ENCODE results near the gene CLEC4G. TPM values are rescaled to one million over a fixed set of nuclear protein-coding genes. Genes with fewer than 3 reads are reported as not detected.

CLEC4G gene
- total and polyA plus RNA-seq, 2 experiments from 2014 or later: not detected

DNA sequence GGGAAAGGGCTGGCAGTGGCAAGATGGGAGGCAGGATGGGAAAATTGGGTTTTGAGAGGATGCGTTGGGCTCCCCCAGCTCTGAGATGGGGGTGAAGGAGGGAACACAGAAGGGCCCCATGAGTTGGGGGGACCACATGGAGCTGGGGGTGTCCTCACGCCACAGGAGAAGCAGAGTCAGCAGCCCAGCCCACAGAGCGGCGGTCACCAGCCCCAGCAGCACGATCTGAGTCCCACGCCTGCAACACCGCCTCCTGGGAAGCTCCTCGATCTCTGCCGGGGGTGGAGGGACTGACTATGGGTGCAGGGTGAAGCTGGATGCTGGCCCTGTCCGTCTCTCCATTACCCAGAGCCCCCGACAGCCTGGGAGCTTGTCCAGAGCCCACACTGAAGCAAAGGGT, 33.3 kb downstream of the CLEC4G start:
- TF ChIP-seq, protein P1, sequence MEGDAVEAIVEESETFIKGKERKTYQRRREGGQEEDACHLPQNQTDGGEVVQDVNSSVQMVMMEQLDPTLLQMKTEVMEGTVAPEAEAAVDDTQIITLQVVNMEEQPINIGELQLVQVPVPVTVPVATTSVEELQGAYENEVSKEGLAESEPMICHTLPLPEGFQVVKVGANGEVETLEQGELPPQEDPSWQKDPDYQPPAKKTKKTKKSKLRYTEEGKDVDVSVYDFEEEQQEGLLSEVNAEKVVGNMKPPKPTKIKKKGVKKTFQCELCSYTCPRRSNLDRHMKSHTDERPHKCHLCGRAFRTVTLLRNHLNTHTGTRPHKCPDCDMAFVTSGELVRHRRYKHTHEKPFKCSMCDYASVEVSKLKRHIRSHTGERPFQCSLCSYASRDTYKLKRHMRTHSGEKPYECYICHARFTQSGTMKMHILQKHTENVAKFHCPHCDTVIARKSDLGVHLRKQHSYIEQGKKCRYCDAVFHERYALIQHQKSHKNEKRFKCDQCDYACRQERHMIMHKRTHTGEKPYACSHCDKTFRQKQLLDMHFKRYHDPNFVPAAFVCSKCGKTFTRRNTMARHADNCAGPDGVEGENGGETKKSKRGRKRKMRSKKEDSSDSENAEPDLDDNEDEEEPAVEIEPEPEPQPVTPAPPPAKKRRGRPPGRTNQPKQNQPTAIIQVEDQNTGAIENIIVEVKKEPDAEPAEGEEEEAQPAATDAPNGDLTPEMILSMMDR (IDR thresholded peaks at IDR 0.05; ENCODE audit: low read depth, low read length): no peak
- H3K27me3 ChIP-seq: peaks cover 11% of the 10 kb centered on the region
- no peaks in the 10 kb centered on the region for H3K4me1 ChIP-seq (ENCODE audit: low read depth)
- H3K27ac ChIP-seq: no peak overlapping the region
- no peaks in the 10 kb centered on the region for H3K36me3 ChIP-seq
- no peak for DNase-seq (ENCODE audit: low read depth in 1 of 2, low spot score in 1 of 2)
- H3K9me3 ChIP-seq (ENCODE audit: low read depth): no peaks in the 10 kb centered on the region
- H3K4me3 ChIP-seq: no peak overlapping the region

DNA sequence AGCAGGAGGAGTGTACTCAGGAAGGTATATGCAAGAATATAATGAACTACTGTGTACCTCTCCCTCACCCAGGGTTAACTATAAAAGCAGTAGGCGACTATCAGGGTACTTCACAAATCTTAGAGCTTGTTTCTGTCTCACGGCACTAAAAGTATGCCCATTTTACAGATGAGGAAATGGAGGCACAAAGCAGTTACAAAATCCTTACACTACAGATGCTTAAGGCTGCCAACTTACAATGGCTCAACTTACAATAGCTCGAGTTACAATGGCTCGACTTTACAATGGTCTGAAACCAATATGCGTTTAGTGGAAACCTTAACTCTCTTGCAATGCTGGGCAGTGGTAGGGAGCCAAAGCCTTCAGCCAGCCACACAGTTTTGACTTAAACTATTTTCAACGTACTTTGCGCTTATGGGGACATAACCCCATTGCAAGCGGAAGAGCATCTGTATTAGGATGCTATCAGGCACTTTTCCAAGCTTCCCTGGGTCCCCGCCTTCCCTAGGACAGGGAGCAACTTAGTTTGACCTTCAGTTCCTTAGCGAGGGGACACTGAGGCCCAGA, 34.1 kb downstream of the CLEC4G start:
- Histone ChIP-seq H3K36me3 (no peaks in the 10 kb centered on the region), H3K4me1 (ENCODE audit: low read depth) (no peaks in the 10 kb centered on the region), H3K27me3 (peaks cover 11% of the 10 kb centered on the region), H3K9me3 (ENCODE audit: low read depth) (no peaks in the 10 kb centered on the region), H3K4me3 (no peak overlapping the region), H3K27ac (no peak overlapping the region)
- DNase-seq (ENCODE audit: low read depth in 1 of 2, low spot score in 1 of 2): no peak
- TF ChIP-seq, protein P1 (IDR thresholded peaks at IDR 0.05; ENCODE audit: low read depth, low read length): no peak

DNA sequence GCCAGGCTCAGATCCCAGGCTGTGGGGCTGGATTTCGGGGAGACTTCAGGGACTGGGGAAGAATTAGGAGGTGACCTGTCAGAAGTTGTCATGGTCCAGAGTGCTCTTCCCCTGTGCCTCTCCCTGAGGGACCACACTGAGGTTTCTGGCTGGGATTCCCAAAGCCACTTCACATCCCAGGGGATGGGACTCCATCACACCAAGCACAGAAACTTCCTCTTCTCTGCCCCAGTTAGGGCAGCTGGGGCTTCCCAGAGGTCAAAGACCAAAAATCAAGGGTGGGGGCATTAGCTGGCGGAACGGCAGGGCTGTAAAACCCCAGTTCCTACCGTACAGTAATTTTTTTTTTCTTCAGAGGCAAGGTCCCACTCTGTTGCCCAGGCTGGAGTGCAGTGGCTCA, 37.4 kb downstream of the CLEC4G start:
- TF ChIP-seq, protein P1 (IDR thresholded peaks at IDR 0.05; ENCODE audit: low read depth, low read length): no peak
- Histone ChIP-seq H3K4me1 (ENCODE audit: low read depth) (no peaks in the 10 kb centered on the region), H3K36me3 (no peaks in the 10 kb centered on the region), H3K4me3 (no peak overlapping the region), H3K27me3 (peaks cover 11% of the 10 kb centered on the region), H3K27ac (no peak overlapping the region), H3K9me3 (ENCODE audit: low read depth) (no peaks in the 10 kb centered on the region)
- no peak for DNase-seq (ENCODE audit: low read depth in 1 of 2, low spot score in 1 of 2)

DNA sequence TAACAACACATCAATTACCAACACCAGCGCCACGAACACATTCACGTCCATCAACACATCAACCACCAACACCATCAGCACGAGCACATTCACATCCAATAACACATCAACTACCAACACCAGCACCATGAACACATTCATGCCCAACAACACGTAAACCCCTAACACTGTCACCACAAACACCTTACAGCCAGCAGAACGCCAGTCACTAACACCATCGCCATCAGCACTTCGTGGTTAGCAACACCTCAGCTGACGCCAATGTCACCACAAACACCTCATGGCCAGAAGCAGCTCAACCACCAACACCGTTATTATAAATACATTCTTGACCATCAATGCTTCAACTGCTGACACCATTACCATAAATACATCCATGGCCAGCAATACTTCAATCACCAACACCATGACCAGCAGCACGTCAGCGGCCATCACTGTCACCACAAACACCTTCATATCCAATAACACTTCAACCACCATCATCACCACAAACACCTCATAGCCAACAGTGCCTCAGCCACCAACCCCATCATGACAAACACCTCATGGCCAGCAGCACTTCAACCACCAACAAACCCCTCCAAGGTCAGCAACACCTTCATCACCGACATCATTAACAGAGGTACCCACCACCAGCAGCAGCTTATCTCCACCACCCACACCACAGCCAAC, 39.4 kb downstream of the CLEC4G start:
- peaks cover 5% of the 10 kb centered on the region for H3K27me3 ChIP-seq
- no peak for DNase-seq (ENCODE audit: low read depth in 1 of 2, low spot score in 1 of 2)
- no peaks in the 10 kb centered on the region for H3K9me3 ChIP-seq (ENCODE audit: low read depth)
- no peak overlapping the region for H3K4me3 ChIP-seq
- no peak overlapping the region for H3K27ac ChIP-seq
- H3K36me3 ChIP-seq: no peaks in the 10 kb centered on the region
- no peaks in the 10 kb centered on the region for H3K4me1 ChIP-seq (ENCODE audit: low read depth)
- TF ChIP-seq, protein P1 (IDR thresholded peaks at IDR 0.05; ENCODE audit: low read depth, low read length): no peak

DNA sequence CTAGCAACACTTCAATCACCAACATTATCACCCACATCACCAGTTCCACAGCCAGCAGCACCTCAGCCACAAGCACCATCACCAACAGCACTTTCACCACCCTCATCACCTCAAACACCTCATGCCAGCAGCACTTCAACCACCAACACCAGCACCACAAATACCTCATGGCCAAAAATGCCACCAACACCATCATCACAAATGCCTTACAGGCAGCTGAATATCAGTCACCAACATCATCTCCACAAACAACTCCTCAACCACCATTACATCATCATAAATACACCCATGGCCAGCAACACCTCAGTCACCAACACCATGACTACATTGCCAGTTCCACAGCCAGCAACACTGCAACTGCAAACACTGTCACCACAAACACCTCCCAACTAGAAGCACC, 40.4 kb downstream of the CLEC4G start:
- H3K27me3 ChIP-seq: no peaks in the 10 kb centered on the region
- no peak overlapping the region for H3K27ac ChIP-seq
- no peak overlapping the region for H3K4me3 ChIP-seq

More for the DNA sequence above, 40.4 kb downstream of the CLEC4G start:
- Histone ChIP-seq H3K4me1 (ENCODE audit: low read depth) (no peaks in the 10 kb centered on the region), H3K36me3 (no peaks in the 10 kb centered on the region), H3K9me3 (ENCODE audit: low read depth) (no peaks in the 10 kb centered on the region)
- no peak for DNase-seq (ENCODE audit: low read depth in 1 of 2, low spot score in 1 of 2)
- TF ChIP-seq, protein P1 (IDR thresholded peaks at IDR 0.05; ENCODE audit: low read depth, low read length): no peak

Data from cardiac muscle cell (in vitro differentiated cells and primary cell).